ENCODE results near the gene NTMT1.

The NTMT1 gene

DNA sequence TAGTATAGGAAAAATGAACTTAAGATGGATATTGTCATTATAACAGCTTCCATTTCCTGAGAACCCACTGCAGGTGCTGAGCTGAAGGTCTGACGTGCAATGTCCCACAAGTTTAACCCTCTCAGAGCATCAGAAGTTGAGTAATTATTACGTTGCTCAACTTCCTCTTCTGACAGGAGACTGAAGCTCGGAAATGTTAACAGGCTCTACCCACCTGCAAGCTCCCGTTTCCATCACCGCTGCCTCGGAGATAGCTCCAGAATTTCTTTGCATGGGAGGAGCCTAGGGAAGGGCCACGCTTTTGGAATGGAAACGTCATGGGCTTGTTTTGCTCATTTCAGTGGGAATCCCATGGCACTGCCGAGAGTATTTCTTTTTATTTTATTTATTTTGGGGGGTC lies 1.0 kb upstream of the NTMT1 start:
- Histone ChIP-seq H3K4me2 (ENCODE audit: low read length) (no peak overlapping the region), H3K36me3 (ENCODE audit: control insufficient read depth, insufficient read depth, low read length) (no peaks in the 10 kb centered on the region), H3K4me3 (ENCODE audit: low read depth, low read length) (no peak overlapping the region), H3K79me2 (peaks cover 8% of the 10 kb centered on the region), H3K27me3 (ENCODE audit: control insufficient read depth, insufficient read depth, low read length) (no peaks in the 10 kb centered on the region), H3K9ac (no peak overlapping the region), H2AFZ (no peak overlapping the region), H3K4me1 (peaks cover 3% of the 10 kb centered on the region), H3K9me3 (ENCODE audit: control insufficient read depth, low read length) (no peaks in the 10 kb centered on the region), H3K27ac (no peak overlapping the region)
- TF ChIP-seq, protein P1, sequence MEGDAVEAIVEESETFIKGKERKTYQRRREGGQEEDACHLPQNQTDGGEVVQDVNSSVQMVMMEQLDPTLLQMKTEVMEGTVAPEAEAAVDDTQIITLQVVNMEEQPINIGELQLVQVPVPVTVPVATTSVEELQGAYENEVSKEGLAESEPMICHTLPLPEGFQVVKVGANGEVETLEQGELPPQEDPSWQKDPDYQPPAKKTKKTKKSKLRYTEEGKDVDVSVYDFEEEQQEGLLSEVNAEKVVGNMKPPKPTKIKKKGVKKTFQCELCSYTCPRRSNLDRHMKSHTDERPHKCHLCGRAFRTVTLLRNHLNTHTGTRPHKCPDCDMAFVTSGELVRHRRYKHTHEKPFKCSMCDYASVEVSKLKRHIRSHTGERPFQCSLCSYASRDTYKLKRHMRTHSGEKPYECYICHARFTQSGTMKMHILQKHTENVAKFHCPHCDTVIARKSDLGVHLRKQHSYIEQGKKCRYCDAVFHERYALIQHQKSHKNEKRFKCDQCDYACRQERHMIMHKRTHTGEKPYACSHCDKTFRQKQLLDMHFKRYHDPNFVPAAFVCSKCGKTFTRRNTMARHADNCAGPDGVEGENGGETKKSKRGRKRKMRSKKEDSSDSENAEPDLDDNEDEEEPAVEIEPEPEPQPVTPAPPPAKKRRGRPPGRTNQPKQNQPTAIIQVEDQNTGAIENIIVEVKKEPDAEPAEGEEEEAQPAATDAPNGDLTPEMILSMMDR (IDR thresholded peaks at IDR 0.05) = no peak

DNA sequence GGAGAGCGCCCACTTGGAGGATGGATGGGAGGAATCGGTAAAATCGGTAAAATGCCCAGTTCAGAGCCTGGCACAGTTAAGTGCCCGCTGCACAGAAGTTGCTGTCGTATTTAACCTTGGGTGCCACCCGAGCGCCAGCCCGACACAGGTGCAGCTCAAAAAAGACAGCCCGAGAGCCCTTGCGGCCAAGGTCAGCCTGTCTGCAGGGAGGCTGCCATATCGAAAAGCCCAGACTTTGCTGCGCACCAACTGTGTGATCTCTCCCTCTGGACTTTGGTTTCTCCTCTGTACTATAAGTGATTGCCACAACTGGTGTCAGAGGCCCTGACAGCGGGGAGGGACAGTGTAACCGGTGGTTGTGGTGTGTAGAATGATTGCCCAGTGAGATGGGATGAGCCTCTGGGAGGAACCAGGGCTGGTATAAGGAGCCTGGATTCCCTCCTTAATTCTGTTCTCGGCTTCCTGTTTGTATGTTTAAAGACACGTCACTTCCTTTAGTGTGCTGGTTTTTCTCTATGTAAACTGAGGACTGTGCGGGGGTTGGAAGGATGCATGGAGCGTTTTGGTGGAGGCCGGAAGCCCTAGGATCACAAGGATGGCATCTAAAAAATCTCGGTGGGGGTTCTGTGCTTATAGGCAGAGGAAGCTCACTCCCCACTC lies 792 bp downstream of the NTMT1 start:
- Histone ChIP-seq H3K9me3 (ENCODE audit: control insufficient read depth, low read length) (no peaks in the 10 kb centered on the region), H3K27me3 (ENCODE audit: control insufficient read depth, insufficient read depth, low read length) (no peaks in the 10 kb centered on the region), H3K36me3 (ENCODE audit: control insufficient read depth, insufficient read depth, low read length) (no peaks in the 10 kb centered on the region), H3K9ac (no peak overlapping the region), H3K27ac (peak overlapping the region; percentile 83), H3K4me1 (peaks cover 3% of the 10 kb centered on the region), H3K4me3 (ENCODE audit: low read depth, low read length) (peak overlapping the region; percentile 76), H3K79me2 (peaks cover 12% of the 10 kb centered on the region), H3K4me2 (ENCODE audit: low read length) (peak overlapping the region; percentile 83), H2AFZ (peak overlapping the region; percentile 74)
- TF ChIP-seq, protein P1 (IDR thresholded peaks at IDR 0.05) = no peak

DNA sequence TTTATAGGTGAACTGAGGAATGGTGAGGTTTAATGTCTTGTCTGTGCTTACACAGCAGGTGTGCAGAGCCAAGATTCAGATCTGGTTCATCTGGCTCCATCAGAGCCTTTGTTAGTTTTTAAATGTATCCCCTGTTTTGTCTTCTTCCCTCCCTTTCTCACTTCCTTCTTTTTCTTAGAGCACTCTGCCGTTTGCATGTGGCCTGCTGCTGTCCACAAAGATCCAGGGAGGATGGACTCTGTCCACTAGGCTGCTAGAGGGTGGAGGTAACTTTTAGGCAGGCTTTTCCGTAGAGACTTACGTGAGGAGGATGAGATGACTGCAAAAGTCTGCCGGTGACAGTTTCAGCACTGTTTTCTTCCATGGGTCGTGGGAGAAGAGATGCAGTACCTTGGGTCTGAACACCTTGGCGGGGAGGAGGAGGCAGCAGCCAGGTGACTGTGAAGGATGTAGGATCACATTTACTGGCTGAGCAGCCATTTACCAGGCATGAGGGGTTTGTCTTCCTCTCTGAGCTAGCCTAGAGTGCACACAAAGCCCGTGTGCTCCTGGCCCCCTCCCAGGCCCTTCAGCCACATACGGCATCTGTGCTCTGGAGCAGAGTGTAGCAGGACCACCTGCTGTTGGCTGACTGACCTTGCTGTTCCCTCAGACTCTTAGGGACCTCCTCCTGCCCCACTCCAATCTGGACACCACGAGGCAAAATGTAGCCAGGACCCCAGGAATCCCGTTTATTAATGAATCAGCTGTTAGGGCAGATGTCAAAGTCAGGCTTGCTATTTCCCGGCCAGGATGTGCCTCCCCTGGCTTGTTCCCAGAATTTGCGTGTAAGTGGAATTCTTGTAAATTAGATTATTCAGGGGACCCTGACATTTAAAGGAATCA lies 1.8 kb downstream of the NTMT1 start:
- no peaks in the 10 kb centered on the region for H3K27me3 ChIP-seq (ENCODE audit: control insufficient read depth, insufficient read depth, low read length)
- H3K4me2 ChIP-seq (ENCODE audit: low read length) = peak overlapping the region; percentile 83
- no peaks in the 10 kb centered on the region for H3K9me3 ChIP-seq (ENCODE audit: control insufficient read depth, low read length)
- H3K36me3 ChIP-seq (ENCODE audit: control insufficient read depth, insufficient read depth, low read length) = no peaks in the 10 kb centered on the region
- H3K4me3 ChIP-seq (ENCODE audit: low read depth, low read length) = peak overlapping the region; percentile 76
- TF ChIP-seq, protein P1 (IDR thresholded peaks at IDR 0.05) = no peak
- H3K27ac ChIP-seq = no peak overlapping the region
- peaks cover 13% of the 10 kb centered on the region for H3K79me2 ChIP-seq
- H3K4me1 ChIP-seq = peaks cover 3% of the 10 kb centered on the region
- H2AFZ ChIP-seq = no peak overlapping the region
- H3K9ac ChIP-seq = no peak overlapping the region

DNA sequence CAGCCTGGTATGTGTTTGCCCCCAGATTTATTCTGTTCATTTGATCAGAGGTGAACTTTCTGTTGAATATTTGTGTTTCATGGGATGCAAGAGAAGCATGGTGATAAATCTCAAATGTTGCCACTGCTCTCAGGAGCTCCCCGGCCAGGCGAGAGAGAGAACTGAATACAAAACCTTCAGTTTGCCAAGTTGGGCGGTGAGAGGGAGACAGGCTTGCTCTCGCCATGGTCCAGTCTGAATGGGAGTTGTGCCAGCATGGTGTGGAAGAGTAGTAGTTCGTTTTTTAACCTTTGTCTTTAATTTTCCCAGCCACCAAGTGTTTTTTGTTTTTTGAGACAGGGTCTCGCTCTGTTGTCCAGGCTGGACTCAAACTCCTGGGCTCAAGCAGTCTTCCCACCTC lies 2.7 kb downstream of the NTMT1 start:
- no peaks in the 10 kb centered on the region for H3K27me3 ChIP-seq (ENCODE audit: control insufficient read depth, insufficient read depth, low read length)
- H3K9me3 ChIP-seq (ENCODE audit: control insufficient read depth, low read length) = no peaks in the 10 kb centered on the region
- no peak overlapping the region for H2AFZ ChIP-seq
- peaks cover 3% of the 10 kb centered on the region for H3K4me1 ChIP-seq
- no peaks in the 10 kb centered on the region for H3K36me3 ChIP-seq (ENCODE audit: control insufficient read depth, insufficient read depth, low read length)
- TF ChIP-seq, protein P1 (IDR thresholded peaks at IDR 0.05) = no peak
- no peak overlapping the region for H3K4me3 ChIP-seq (ENCODE audit: low read depth, low read length)
- no peak overlapping the region for H3K9ac ChIP-seq
- H3K79me2 ChIP-seq = peaks cover 13% of the 10 kb centered on the region
- no peak overlapping the region for H3K4me2 ChIP-seq (ENCODE audit: low read length)
- no peak overlapping the region for H3K27ac ChIP-seq
